Parathyroid adenoma (tissue), 2 donors: ENCODE data around the gene STARD8.
"Not testable (repeated sequence)": the region's sequence is repeated elsewhere in the genome, so short reads cannot be mapped to it uniquely, and the experiment has no call there.

Source experiments
- H2AFZ ChIP-seq: fragments of 300-600 bp; sonication (generic); one replicate; pipeline ENCODE4 v1.7.0; 2017; ENCODE audit warnings: antibody characterized with exemption, mild to moderate bottlenecking
- H3K27ac ChIP-seq: fragments of 300-600 bp; sonication (generic); one replicate; pipeline ENCODE4 v1.7.0; 2017
- H3K27me3 ChIP-seq: fragments of 300-600 bp; sonication (generic); one replicate; pipeline ENCODE4 v1.7.0; 2017; ENCODE audit warnings: low read length; ENCODE audit not compliant: control insufficient read depth, insufficient read depth
- H3K36me3 ChIP-seq: fragments of 300-600 bp; sonication (generic); one replicate; pipeline ENCODE4 v1.7.0; 2017; ENCODE audit warnings: low read length; ENCODE audit not compliant: control insufficient read depth, insufficient read depth
- H3K4me1 ChIP-seq: fragments of 300-600 bp; sonication (generic); one replicate; pipeline ENCODE4 v1.7.0; 2017; ENCODE audit warnings: control low read depth
- H3K4me2 ChIP-seq: fragments of 300-600 bp; sonication (generic); one replicate; pipeline ENCODE4 v1.7.0; 2017; ENCODE audit warnings: low read length
- H3K4me3 ChIP-seq: fragments of 300-600 bp; sonication (generic); one replicate; pipeline ENCODE4 v1.7.0; 2017; ENCODE audit warnings: low read depth, low read length
- H3K79me2 ChIP-seq: fragments of 300-600 bp; sonication (generic); one replicate; pipeline ENCODE4 v1.7.0; 2017; ENCODE audit warnings: control low read depth
- H3K9ac ChIP-seq: fragments of 300-600 bp; sonication (generic); one replicate; pipeline ENCODE4 v1.7.0; 2017; ENCODE audit warnings: mild to moderate bottlenecking
- H3K9me3 ChIP-seq: fragments of 300-600 bp; sonication (generic); one replicate; pipeline ENCODE4 v1.7.0; 2017; ENCODE audit warnings: low read length; ENCODE audit not compliant: control insufficient read depth
- CTCF ChIP-seq: fragments of 300-600 bp; sonication (generic); IDR thresholded peaks from one replicate; pipeline ENCODE4 v1.7.0; 2017; ENCODE audit warnings: antibody characterized with exemption, mild to moderate bottlenecking
- donor health status: primary hyperparathyroidism.

The STARD8 gene

GRCh38 chrX:68686097-68686977, 38.9 kb downstream of the STARD8 start:
- H3K27ac ChIP-seq: peak overlapping the region; percentile 24
- TF ChIP-seq CTCF: no peak

GRCh38 chrX:68688931-68689330, 41.5 kb downstream of the STARD8 start:
- not testable (repeated sequence) for H3K9me3 ChIP-seq, H3K27ac ChIP-seq, H3K4me3 ChIP-seq, H2AFZ ChIP-seq, H3K27me3 ChIP-seq, H3K4me2 ChIP-seq, H3K79me2 ChIP-seq, H3K4me1 ChIP-seq, H3K9ac ChIP-seq, H3K36me3 ChIP-seq

More at GRCh38 chrX:68686097-68686977, 38.9 kb downstream of the STARD8 start:
- Histone ChIP-seq H3K79me2 (no peaks in the 10 kb centered on the region), H3K4me2 (no peak overlapping the region), H3K9ac (no peak overlapping the region), H3K27me3 (no peaks in the 10 kb centered on the region), H3K4me3 (no peak overlapping the region), H3K9me3 (no peaks in the 10 kb centered on the region), H3K36me3 (no peaks in the 10 kb centered on the region), H3K4me1 (no peaks in the 10 kb centered on the region), H2AFZ (peak overlapping the region; percentile 50)

GRCh38 chrX:68690936-68691501, 43.6 kb downstream of the STARD8 start:
- H3K4me1 ChIP-seq: peaks cover 3% of the 10 kb centered on the region
- H3K79me2 ChIP-seq: no peaks in the 10 kb centered on the region
- no peak for TF ChIP-seq CTCF
- H3K4me2 ChIP-seq: no peak overlapping the region
- H2AFZ ChIP-seq: no peak overlapping the region
- H3K27ac ChIP-seq: no peak overlapping the region
- no peaks in the 10 kb centered on the region for H3K9me3 ChIP-seq
- H3K4me3 ChIP-seq: no peak overlapping the region
- no peaks in the 10 kb centered on the region for H3K36me3 ChIP-seq
- H3K27me3 ChIP-seq: no peaks in the 10 kb centered on the region
- no peak overlapping the region for H3K9ac ChIP-seq

- H3K27ac ChIP-seq: peak overlapping the region; percentile 15
- no peak overlapping the region for H3K4me2 ChIP-seq
Observed at GRCh38 chrX:68691921-68692320, 44.5 kb downstream of the STARD8 start.

More at GRCh38 chrX:68691921-68692320, 44.5 kb downstream of the STARD8 start:
- H3K4me3 ChIP-seq: no peak overlapping the region
- H3K9me3 ChIP-seq: no peaks in the 10 kb centered on the region
- H3K27me3 ChIP-seq: no peaks in the 10 kb centered on the region
- no peak overlapping the region for H2AFZ ChIP-seq
- no peak for TF ChIP-seq CTCF
- H3K36me3 ChIP-seq: no peaks in the 10 kb centered on the region
- peaks cover 4% of the 10 kb centered on the region for H3K4me1 ChIP-seq
- H3K79me2 ChIP-seq: no peaks in the 10 kb centered on the region
- no peak overlapping the region for H3K9ac ChIP-seq
